WI38 (cell line): ENCODE data around the gene PTPN4.

Experiments used
- H3K4me3 ChIP-seq: 2 replicates; pipeline ENCODE4 v1.5.1; 2011; ENCODE audit warnings: low read depth, mild to moderate bottlenecking, control low read depth, low read length
- CTCF ChIP-seq: IDR thresholded peaks from 2 replicates; pipeline ENCODE4 v1.5.1; 2012; ENCODE audit warnings: low read depth, mild to moderate bottlenecking, control low read depth, low read length

PTPN4 gene

GRCh38 chr2:119838179-119838578, 78.5 kb downstream of the PTPN4 start:
- no peak overlapping the region for H3K4me3 ChIP-seq
- TF ChIP-seq CTCF: no peak

- no peak overlapping the region for H3K4me3 ChIP-seq
- no peak for TF ChIP-seq CTCF
These were observed 81.8 kb downstream of the PTPN4 start for GRCh38 chr2:119841550-119841949.

GRCh38 chr2:119846021-119846420, 86.3 kb downstream of the PTPN4 start:
- H3K4me3 ChIP-seq: no peak overlapping the region
- TF ChIP-seq CTCF: no peak

- no peak for TF ChIP-seq CTCF
- H3K4me3 ChIP-seq: no peak overlapping the region
These were observed 90.3 kb downstream of the PTPN4 start for GRCh38 chr2:119849838-119850565.

- no peak overlapping the region for H3K4me3 ChIP-seq
- no peak for TF ChIP-seq CTCF
These were observed 92.5 kb downstream of the PTPN4 start for GRCh38 chr2:119852214-119852613.

GRCh38 chr2:119853777-119854399, 94.2 kb downstream of the PTPN4 start:
- no peak overlapping the region for H3K4me3 ChIP-seq
- no peak for TF ChIP-seq CTCF

GRCh38 chr2:119856469-119856901, 96.8 kb downstream of the PTPN4 start:
- H3K4me3 ChIP-seq: no peak overlapping the region
- TF ChIP-seq CTCF: no peak
